HG02678 (cell line): ENCODE results near the gene EPB41L5.
"Not testable (repeated sequence)": the region's sequence is repeated elsewhere in the genome, so short reads cannot be mapped to it uniquely, and the experiment has no call there.

Experiments
- ATAC-seq: cut with Tn5 transposase; IDR thresholded peaks from one replicate; pipeline ENCODE4 v1.9.1; 2021; ENCODE audit warnings: mild to moderate bottlenecking, moderate library complexity; ENCODE audit not compliant: unreplicated experiment

The EPB41L5 gene

DNA sequence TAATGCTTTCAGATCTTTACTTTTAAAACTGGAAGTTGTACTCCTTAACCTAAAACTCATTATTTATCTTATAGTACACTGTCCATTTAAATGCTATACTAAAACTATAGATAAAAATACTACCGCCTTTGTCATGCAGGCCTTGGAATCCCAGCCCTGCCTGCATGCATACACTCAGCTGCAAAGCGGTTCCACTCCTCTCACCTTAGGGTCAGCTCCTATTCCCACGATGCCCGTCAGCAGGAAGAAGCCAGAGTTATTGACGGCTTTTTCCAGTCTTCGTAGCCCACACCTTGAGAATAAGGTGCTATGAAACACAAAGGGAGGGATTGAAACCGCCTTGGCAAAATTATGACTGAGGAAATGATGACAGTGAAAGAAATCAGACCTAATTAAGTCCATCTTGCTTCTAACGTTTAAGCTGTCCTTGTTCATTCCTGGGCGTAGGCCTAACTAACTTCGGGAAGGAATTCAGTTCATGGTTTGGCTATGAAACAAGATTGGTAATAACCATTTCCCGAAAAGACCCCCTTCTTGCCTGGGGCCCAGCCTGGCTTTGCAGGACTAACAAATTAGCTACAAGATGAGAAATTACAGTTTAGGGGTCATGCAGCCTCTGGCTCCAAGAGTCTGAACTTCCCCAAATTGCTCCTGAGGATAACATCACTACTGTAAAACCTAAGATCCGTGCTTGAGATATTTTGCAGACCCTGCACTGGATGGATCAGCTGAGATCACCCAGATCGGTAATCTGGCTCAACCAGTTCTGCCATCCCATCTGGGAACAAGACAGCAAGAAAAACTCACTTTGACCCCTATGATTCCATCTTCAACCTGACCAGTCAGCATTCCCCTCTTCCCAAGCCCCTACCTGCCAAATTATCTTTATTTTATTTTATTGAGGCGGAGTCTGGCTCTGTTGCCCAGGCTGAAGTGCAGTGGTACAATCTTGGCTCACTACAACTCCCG is 17.1 kb downstream of the EPB41L5 start:
- no peak for ATAC-seq

- no peak for ATAC-seq
Observed at GRCh38 chr2:120032297-120032696, 19.4 kb downstream of the EPB41L5 start.

DNA sequence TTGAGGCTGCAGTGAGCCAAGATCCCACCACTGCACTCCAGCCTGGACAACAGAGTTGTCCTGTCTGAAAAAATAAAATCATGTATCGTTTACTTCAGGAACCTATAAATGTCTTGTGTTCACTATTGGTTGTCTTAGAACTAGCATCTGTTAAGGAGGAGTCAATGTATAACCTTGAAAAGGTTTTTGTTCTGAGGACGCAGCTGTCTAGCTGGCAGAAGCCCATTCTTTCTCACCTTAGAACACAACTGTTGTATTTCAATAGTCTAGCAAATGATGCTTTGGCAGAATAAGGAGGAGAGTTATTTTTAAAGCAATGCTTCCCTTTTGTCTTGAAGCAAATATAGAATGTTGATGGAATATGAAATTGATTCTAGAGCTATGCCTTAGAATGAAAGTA is 21.1 kb downstream of the EPB41L5 start:
- no peak for ATAC-seq

DNA sequence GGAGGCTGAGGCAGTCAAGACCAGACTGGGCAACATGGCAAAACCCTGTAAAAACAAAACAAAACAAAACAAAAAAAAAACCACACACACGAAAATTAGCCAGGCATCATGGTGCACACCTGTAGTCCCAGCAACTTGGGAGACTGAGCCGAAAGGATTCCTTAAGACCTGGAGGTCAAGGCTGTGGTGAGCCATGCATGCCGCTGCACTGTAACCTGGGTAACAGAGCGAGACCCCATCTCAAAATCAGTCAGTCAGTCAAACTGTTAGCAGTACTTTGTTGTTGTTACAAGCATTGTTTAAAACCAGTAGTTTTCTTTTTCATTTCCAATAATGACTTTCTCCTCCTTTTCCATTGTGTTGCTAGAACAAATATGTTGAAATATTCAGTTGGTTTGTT is 21.7 kb downstream of the EPB41L5 start:
- ATAC-seq: no peak

GRCh38 chr2:120036145-120036544 is 23.3 kb downstream of the EPB41L5 start:
- ATAC-seq: no peak

DNA sequence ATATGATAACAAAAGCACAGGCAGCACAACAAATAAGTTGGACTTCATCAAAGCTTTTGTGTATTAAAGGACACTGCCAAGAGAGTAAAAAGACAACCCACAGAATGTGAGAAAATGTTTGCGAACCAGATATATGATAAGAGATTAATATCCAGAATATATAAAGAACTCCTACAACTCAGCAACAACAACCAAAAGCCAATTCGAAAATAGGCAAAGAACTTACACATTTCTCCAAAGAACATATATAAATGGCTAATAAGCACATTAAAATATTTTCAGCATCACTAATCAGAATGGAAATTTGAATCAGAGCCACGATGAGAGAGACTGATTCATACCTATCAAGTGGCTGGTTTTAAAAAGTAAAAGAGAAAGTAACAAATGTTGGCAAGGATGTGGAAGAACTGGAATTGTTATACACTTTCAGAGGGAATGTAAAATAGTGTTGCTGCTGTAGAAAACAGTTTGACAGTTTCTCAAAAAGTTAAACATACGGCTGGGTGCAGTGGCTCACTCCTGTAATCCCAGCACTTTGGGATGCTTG is 25.2 kb downstream of the EPB41L5 start:
- no peak for ATAC-seq

- no peak for ATAC-seq
Observed at GRCh38 chr2:120042359-120042758, 29.5 kb downstream of the EPB41L5 start.

GRCh38 chr2:120044336-120044735 is 31.5 kb downstream of the EPB41L5 start:
- ATAC-seq: no peak

- ATAC-seq: not testable (repeated sequence)
Observed at GRCh38 chr2:120045775-120046174, 32.9 kb downstream of the EPB41L5 start.

GRCh38 chr2:120046252-120046651 is 33.4 kb downstream of the EPB41L5 start:
- not testable (repeated sequence) for ATAC-seq

GRCh38 chr2:120052597-120052996 is 39.7 kb downstream of the EPB41L5 start:
- ATAC-seq: no peak

GRCh38 chr2:120053891-120054290 is 41.0 kb downstream of the EPB41L5 start:
- no peak for ATAC-seq

- no peak for ATAC-seq
Observed at GRCh38 chr2:120059483-120059882, 46.6 kb downstream of the EPB41L5 start.

GRCh38 chr2:120060088-120060623 is 47.3 kb downstream of the EPB41L5 start:
- ATAC-seq: no peak

DNA sequence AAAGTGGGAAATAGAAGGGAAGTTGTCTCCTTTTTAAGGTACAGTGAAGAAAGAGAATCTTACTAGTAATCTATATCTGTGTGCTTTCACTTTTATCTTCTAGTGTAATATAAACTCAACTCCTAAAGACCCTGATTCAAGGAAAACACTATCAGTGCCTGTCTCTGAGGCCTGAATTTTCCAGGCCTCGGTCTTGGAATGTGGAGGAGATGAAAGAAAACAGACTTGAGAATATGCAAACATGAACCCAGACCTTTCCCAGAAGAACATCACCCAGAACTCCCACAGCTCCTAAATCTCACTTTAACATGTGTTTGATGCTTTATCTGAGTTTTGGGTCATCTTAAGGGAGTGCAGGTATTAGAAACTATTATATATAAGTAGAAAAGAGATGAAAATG is 51.8 kb downstream of the EPB41L5 start:
- ATAC-seq: no peak

DNA sequence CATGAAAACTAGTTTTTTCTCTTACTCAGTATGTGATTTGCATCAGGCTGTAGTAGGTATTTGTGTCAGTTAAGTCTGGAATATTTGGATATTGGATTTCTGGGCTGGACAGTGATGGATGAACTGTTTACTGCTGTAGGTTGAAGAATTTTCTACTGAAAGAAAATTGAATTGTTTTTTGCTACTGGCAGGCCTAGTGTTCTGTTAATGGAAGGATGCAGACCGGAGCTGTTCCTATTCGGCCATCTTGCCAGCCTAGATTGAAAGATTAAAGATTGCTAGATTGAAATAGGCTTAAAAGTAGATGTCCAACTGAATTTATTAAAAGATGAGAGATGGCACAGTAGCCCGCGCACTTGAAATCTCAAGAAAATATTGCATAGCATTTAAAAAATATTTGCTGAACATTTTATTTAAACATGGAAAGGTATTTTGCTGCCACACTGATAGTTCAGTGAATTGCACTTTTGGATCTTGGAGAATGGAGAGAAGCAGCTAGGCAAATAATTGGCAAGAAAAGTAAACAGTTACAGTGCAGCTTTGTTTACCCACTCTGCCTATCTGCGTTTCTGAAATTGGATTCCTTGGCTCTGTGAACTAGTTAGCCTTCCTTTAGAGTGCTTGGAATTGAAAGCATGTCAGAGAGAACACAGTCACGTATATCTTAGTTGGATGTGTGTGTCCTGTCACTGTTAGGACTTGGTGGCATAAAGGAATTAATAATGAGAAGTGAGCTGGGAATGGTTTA is 54.1 kb downstream of the EPB41L5 start:
- no peak for ATAC-seq

- ATAC-seq: not testable (repeated sequence)
Observed at GRCh38 chr2:120068040-120068658, 55.3 kb downstream of the EPB41L5 start.

DNA sequence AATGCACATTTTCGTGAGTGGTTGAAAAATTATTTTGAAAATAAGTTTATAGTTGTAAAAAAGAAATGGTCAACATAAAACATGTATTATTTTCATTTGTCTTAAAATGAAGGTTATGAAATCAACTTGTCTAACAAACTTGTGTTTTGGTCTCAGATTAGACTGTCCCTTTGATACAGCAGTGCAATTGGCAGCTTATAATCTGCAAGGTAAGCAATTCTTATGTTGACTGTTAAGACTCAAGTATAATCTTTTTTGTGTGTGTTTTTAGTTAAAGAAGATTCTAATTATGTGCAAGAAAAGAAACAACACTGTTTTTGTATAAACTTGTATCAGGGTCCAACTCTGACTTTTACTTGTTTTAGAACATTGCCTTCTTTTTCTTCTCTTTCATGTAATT is 62.7 kb downstream of the EPB41L5 start:
- no peak for ATAC-seq

DNA sequence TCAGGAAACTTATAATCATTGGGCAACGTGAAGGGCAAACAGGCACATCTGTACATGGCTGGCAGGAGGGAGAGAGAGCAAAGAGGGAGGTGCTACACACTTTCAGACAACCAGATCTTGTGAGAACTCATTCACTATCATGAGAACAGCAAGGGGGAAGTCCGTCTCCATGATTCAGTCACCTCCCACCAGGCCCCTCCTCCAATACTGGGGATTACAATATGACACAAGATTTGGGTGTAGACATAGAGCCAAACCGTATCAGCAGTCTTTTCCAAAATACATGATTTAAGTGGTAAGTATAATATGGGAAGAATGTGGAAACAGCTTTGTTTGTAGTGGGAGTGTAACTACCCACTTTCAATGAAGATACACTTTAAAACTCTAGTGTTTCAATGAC is 65.0 kb downstream of the EPB41L5 start:
- no peak for ATAC-seq

GRCh38 chr2:120079647-120080046 is 66.8 kb downstream of the EPB41L5 start:
- no peak for ATAC-seq

DNA sequence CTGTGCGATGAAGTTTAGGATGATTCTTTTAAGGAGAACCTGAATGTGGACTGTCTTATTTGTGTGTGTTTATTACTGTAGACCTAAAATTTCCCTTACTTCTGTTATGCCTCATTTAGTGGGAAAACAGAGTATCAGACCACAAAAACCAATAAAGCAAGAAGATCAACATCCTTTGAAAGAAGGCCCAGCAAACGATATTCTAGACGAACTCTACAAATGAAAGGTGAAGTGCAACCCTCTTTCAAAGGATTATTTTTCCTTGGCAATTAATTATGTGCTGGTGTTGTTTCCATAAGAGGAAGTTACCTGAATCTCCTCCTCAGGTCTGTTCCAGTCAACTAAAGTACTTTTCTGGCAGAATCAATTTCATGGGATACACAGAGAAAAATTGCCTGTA is 78.6 kb downstream of the EPB41L5 start:
- no peak for ATAC-seq
